Fibroblast of skin of left biceps (primary cell): ENCODE measurements around the gene EEA1.
"Not testable (repeated sequence)": the region's sequence is repeated elsewhere in the genome, so short reads cannot be mapped to it uniquely, and the experiment has no call there.

Source experiments
- DNase-seq, 2 experiments: peaks; one replicate each; pipeline ENCODE4 v3.0.0-alpha.2; 2013; ENCODE audit warnings: low read depth in 2 of 2

The EEA1 gene

DNA sequence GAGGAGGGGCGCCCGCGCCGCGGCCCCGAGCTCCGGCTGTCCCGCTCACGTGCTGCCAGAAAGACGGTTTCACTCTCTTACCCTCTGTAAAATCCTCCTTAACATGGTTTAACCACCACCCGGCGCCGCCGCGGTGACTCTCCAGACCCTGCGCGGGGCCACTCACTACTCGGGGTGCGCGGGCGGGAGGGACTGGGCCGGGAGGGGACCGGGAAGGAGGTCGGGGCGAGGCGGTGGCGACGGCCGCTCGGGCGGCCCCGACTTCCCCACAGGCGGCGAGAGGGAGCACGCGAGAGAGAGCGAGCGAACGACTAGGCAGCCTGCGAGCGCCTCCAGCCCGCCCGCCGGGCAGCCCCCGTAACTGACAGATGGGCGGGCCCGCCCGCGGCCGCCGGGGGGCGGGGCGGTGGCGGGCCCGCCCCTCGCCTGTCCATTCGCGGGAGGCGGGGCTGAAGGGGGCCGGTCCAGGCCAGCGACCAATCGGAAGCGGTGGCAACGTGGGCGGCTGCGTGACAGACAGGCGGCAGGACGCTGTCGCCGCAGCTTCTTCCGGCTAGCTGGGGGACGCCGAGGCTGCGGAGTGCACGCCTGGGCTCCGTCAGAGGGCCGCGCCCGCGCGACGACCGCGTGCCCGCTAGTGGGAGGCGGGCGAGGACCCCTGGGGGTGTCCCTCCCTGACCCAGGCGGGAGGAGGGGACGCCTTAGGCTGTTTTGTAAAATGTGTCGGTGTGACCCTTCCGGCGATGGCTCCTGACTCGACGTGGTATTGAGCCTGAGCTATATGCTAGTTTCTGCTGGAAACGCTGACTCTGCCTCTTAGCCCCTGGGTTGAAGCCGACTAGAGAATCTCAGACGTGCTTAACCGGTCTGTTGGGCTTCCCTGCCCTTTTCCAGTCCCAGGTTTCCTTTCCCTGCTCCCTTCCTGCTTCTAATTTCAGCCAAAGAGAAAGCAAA is at the start of gene EEA1:
Gene EEA1 (minus strand): TSS at position 334 of the 954 bp plus-strand sequence. CDS start 229 bp downstream, at position 105.
- DNase-seq: peak; percentile 89 to 90

DNA sequence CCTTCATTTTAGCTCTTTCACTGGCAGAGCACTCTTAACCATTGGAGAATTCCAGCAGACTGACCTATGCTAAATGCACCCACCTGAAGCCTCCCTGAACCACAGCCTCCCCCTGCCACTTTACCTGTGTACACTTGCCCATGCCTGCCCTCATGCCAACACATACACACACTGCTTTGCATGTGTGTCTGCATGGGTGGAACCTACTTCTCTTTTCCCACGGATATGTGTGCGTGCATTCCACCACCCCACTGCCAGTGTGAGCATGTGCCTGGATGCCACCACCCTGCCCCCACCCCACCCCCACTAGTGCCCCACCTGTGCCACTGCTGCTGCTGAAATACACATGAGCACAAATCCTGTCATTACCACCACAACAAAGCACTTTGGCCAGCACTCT is 49.5 kb upstream of the EEA1 start:
- no peak for DNase-seq

DNA sequence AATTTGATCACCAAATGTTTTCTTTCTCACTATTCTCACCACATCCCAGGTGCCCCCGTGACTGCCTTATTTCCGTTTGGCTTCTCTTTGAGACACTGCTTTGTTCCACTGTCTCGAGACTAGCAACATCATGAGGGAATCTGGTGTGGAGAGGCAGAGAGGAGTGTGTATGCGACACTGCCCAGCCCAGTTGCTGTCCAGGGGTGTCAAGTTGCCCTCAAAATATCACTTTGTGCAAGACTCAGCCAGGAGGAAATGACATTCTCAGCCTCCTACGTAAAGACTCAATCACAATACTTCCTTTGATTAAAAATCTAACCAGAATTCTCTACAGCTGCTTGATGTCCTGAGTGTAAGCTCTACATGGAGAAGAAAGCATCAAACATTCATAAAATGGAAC is 48.2 kb upstream of the EEA1 start:
- no peak for DNase-seq

DNA sequence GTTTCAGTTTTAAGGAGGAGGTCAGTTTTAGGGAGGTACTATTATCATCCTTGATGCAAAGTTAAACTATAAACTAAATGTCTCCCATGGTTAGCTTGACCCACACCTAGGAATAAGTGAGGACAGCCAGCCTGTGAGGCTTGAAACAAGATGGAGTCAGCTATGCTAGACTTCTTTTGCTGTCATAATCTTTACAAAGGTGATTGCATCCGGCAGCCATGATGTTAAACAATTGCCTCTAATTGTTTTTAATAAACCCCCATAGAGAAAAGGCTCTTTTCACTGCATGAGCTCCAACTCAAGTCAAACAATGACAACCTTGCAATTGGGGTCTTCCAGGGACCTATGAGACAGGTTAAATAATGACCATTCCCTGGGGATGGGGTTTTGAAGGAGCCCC is 45.7 kb upstream of the EEA1 start:
- no peak for DNase-seq

DNA sequence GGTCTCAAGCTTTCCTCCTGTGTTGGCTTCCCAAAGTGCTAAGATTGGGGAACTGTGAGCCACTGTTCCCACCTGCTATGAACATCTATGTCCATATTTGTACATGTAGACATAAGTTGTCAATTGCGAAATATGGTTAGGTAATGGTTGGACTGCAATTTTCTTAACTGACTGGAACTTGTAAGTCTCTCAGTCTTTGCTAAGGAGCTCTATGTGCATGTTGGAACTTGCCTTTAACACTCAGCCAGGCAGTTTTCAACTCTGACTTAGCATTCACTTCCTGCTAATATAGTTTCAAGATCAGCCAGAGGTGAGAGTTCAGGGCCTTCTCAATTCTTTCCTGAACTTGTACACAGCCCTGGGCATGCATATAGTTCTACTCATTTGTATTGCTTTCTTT is 44.5 kb upstream of the EEA1 start:
- peak; percentile 70 to 77 for DNase-seq

DNA sequence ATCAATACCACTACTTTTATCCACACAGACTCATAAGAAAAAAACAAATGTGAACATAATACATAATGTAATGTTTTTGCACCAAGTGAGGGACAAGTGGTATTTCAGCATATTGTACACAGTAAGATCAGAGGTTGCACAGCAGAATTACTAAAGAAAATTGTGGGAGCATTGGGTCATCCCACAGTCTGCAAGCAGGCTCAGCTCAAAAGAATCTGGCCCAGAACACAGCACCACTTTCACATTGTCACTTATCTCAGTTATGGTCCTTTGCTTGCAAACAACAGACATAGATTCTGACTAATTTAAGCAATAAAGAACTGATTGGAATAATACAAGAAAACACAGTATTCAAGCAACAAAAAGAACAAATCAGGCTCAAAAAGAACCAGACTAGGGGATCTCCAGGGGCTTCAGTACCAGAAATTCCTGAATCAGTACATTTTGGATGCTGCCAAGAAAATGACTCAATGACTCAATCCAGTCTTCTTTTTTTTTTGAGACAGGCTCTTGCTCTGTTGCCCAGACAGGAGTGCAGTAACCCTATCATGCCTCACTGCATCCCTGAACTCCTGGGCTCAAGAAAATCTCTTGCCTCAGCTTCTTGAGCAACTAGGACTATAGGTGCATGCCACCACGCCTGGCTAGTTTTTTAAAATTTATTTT is 42.9 kb upstream of the EEA1 start:
- DNase-seq: peak in 1 of 2 experiments; percentile 43

DNA sequence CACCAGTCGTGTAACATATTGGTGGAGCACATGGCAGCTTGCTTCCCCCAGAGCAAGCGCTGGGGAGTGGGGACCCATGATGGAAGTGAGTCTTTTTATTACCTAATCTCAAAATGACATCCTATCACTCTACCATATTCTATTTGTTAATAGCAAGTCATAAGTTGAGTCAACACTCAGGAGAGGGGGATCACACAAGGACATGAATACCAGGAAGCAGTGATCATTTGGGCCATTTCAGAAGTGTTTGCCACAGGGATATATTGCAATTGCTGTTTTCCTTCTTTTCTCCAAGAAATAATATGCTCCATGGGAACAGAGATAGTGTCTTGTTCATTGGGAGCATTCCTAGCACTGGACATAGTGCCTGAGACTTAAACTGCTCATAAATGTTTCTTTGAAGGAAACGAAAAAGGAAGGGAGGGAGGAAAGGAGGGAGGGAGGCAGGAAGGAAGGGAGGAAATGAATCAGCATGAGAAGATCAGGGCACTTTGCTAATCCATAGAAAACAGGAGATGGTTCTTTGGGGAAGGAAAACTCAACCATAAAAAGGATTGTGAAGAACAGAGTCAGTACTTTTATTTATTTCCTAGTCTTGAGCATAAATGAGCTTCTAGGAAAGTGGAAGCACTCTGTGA is 39.2 kb upstream of the EEA1 start:
- DNase-seq: no peak

DNA sequence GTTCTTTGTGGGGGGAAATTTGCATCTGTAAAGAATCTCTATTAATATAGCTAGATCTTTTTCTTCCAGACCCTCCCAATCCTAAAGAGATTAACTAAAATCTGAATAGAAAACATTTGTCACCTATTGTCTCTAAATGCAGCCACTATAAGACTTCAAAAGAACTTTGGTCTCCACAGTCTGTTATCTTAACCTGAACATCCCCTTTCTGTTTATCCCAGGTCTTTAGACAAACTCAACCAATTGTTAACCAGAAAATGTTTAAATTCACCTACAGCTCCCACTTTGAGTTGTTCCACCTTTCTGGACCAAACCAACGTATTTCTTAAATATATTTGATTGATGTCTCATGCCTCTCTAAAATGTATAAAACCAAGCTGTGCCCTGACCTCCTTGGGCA is 35.3 kb upstream of the EEA1 start:
- DNase-seq: not testable (repeated sequence)

DNA sequence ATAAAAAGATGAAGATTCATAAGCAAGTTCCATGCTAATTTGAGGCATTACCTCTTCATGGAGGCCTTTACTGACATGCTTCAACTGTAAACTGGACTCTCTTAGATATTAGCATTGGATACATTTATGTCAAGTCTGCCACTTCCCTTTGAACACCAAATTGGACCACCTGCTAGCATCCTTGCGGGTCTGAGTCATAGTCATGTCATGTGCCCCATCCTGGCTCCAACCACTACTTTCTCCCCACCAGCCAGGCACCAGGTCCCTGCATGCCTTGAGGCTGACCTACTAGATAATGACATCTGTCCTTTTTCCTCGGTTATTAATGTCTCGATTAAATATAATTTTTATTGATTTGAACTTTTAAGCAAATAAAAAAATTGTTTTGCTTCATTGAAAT is 32.9 kb upstream of the EEA1 start:
- no peak for DNase-seq

DNA sequence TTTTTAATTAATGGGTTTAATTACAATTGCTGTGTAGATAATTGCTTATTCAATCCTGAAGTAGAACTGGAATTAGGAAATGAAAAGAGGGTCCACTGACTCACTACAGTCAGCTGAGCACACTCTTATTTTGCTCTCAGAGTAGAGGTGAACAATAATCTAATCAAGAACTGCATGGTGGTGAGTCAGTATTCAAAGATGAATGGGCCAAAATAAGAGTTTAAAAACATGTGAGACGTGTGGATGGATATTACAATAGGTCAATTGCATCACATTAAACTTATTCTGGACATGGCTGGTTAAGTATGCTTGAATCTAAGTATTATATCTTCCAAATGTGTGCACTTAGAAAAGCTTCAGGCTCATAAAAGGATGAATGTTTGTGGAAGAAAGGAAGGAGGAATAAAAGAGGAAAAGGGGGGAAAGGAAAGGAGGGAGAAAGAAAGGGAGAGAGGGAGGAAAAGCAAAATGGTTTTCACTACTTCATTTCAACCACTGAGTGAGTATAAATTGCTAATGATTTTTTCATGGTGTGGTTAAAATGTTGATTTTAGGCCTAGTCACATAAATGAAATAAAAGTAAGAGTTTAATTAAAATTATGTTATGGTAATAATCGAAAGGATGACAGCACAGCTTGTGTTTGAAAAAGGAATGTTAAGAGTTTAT is 27.0 kb upstream of the EEA1 start:
- DNase-seq: peak in 1 of 2 experiments; percentile 16

DNA sequence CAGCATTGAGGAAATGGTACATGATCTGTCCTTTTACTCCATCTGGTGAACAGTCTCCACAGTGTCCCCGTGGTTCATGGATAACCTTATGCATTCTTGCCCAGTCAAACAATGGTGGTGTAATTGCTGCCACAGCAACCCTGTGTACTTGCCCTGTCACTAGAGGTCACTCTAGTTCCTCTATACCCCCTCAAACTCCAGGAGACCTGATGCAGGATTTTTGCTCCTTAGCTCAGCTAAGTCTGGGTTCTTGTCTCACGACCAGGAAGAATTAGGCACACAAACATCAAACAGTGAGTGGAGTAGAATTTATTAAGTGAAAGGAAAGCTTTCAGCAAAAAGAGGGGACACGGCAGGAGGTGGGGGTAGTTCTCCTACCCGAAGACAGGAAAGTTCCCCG is 24.7 kb upstream of the EEA1 start:
- DNase-seq: no peak

DNA sequence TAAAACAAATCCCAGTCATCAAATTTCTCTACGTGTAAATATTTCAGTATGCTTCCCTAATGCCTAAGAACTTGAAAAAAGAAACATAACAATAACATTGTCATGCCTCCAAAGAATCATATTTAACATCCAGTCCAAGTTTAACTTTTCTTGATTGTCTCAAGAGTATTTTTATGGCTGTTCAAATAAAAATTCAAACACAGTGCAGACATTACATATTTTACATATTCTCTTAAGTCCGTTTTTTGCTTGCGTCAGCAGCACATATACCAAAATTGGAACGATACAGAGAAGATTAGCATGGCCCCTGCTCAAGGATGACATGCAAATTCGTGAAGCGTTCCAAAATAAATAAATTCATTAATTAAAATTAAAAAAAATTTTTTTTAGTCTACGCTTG is 23.3 kb upstream of the EEA1 start:
- no peak for DNase-seq

DNA sequence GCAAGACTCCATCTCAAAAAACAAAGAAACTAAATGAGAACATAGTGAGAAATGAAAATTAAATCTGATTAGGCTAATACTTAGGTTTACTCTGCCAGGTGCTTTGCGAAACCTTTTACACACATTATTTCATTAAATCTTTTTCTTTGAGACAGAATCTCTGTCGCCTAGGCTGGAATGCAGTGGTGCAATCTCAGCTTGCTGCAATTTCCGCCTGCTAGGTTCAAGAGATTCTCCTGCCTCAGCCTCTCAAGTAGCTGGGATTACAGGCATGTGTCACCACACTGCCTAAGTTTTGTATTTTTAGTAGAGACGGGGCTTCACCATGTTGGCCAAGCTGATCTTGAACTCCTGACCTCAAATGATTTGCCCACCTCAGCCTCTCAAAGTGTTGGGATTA is 21.9 kb upstream of the EEA1 start:
- no peak for DNase-seq

DNA sequence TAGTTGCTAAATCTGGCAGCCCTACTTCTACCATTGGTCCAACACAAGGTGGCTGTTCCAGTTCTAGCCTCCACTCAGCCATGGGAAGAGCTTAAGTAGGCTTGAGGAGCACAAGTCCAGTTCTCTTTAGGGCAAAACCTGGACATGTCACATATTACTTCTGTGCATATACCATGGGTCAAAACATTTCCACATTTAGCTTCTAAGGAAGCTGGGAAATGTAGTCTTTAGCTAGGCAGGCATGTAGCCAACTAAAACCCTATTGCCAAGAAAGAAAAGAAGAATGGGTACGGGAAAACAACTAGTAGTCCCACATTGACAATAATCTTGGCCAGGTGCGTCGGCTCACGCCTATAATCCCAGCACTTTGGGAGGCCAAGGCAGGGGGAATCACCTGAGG is 20.9 kb upstream of the EEA1 start:
- no peak for DNase-seq

DNA sequence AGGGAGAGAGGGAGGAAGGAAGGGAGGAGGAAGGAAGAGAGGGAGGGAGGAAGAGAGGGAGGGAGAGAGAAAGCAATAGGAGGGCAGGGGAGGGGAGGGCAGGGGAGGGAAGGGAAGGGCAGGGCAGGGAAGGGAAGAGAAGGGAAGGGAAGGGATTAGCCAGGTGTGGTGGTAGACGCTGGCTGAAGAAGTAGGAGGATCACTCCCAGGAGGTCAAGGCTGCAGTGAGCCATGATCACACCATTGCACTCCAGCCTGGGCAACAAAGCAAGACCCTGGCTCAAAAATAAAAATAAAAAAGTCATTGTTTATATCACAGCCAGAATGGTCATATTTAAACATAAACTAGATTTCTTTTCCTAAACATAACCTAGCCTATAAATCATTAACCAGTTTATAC is 20.4 kb upstream of the EEA1 start:
- no peak for DNase-seq

DNA sequence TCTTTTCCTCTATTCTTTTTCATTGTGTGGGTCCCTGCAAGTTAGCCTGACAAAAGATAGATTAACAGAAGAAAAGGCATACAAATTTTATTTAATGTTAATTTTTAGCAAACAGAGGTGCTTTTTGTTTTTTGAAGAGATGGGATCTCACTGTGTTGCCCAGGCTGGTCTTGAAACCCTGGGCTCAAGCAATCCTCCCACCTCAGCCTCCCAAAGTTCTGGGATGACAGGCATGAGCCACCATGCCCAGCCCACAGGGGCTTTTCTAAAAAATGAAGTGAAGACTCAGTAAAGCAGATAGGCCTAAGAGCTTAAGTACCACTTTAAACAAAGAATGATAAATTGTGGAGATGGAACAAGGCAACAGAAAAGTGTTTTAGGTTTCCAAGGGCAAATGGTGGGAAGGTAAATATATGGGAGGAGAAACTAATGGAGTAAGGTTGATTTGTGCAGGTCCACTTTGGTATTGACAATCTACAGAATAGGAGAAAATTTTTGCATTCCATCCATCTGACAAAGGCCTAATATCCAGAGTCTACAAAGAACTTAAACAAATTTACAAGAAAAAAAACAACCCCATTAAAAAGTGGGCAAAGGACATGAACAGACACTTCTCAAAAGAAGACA is 18.6 kb upstream of the EEA1 start:
- no peak for DNase-seq

DNA sequence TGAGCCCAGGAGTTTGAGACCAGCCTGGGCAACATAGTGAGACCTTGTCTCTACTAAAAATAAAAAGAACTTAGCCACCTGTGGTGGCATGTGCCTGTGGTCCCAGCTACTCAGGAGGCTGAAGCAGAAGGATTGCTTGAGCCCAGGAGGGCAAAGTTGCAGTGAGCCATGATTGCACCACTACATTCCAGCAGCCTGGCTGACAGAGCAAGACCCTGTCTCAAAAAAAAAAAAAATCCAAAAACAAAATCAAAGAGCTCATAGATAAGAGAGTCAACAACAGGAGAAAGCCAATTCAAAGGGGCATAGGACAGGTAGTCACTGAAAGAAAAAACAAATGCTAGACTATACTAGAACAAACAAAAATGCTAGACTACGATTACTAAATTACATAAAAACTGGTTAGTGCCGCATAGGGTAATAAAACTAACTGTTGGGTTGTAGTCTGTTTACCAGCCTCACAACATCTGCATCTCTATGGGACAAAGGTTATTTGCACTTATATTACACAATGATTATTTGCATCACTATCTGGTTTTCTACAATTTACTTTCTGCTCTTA is 16.6 kb upstream of the EEA1 start:
- DNase-seq: no peak

DNA sequence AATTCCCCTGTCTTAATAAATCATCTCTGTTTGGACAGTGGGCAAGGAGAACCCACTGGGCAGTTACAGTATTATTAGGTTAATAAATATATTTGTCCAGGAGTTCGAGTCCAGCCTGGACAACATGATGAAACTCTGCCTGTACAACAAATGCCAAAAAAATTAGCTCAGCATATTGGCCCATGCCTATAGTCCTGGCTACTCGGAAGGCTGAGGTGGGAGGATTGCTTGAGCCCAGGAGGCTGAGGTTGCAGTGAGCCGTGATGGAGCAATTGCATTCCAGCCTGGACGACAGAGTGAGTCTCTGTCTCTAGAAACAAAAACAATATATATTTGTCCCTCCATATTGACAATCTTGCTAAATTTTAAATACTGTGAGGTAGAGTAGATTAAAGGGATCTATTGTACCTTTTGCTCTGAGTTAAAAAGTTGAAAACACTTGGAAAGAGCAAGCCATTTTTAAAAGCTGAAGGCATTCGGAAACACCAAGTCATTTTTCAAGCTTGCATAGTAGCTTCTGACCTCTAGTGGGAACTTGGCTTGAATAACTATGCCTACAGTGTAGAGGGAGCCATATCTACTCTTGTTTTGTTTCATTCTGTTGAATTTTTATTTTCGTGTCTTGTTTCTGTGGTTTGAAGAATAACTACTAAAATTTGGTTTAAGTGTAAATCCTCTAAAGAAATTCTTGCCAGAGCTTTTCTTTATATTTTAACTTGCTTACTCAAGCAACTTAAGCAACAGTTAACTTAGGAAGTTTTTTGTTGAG is 14.6 kb upstream of the EEA1 start:
- DNase-seq: no peak

DNA sequence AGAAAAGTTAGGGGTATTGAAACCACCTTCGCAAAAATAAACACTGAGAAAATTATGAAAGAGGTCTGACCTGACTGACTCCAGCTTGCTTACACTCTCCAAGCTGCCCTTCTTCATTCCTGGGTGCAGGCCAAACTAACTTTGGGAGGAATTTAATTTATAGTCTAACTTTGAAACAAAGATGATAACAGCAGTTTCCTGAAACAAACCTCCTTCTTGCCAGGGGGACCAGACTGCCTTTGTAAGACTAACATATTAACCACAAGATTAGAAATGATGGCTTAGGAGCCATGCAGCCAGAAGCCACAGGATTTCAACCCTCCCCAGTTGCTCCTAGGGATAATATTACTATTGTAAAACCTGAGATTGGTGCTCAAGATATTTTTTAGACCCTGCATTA is 13.8 kb upstream of the EEA1 start:
- DNase-seq: peak; percentile 60 to 71

DNA sequence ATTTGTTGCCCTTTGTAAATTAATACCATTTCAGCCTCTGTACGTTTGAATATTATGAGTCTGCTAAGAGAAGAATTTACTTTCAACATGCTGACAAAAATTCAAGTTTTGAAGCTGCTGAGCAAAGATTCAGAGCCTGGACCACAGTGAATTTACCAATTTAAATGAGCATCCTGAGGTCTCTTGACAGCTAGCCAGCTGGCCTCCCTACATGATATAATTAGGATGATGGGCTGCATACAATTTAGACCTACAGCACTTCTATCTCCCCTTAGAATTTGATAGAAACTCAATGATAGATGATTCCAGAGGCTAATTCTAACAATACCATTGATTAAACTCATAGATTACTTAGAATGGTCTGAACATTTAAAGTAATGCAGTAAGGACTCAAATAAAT is 10.0 kb upstream of the EEA1 start:
- DNase-seq: no peak

DNA sequence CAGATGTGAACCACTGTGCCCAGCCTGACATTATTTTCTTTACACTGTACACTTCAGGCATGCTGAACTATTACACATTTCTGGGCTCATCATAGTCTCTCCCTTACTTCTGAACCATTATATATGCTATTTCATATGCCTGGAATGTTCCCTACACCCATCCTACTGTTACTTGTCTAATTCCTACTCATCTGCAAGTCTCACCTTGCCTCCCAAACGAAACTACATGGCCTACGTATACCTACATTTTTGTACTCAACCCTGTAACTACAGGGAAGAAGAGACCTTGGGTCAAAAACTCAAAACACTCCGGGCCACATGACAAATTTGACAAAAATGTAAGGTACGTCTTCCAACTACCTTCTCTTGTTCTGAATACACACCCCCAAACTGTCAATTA is 9.5 kb upstream of the EEA1 start:
- no peak for DNase-seq
